Vagina (tissue), 2 donors: ENCODE results near the gene COX7A2L.
"Not testable (repeated sequence)": the region's sequence is repeated elsewhere in the genome, so short reads cannot be mapped to it uniquely, and the experiment has no call there.

Experiments used
- POLR2A ChIP-seq, 2 donors: fragments of 450-650 bp; IDR thresholded peaks; one replicate each; pipeline ENCODE4 v1.6.1; 2017; ENCODE audit warnings: antibody characterized with exemption in 2 of 2, mild to moderate bottlenecking in 2 of 2, moderate library complexity in 2 of 2
- POLR2AphosphoS5 ChIP-seq, 2 donors: sonication (generic); formaldehyde crosslinking; IDR thresholded peaks; one replicate each; pipeline ENCODE4 v1.9.0; 2017; ENCODE audit warnings: antibody characterized with exemption in 2 of 2, mild to moderate bottlenecking in 2 of 2, low read depth in 1 of 2; ENCODE audit not compliant: insufficient read depth in 1 of 2
- TF ChIP-seq, protein P1 (sequence below), 3 experiments: fragments of 450-650 bp in 2 of 3; fragments of 200-600 bp in 1 of 3; sonication (generic) in 1 of 3; IDR thresholded peaks; one replicate each; pipeline ENCODE4 v1.5.1; 2017 to 2019; ENCODE audit warnings: antibody characterized with exemption in 3 of 3, mild to moderate bottlenecking in 2 of 3, moderate library complexity in 2 of 3

- TF ChIP-seq, protein P1, sequence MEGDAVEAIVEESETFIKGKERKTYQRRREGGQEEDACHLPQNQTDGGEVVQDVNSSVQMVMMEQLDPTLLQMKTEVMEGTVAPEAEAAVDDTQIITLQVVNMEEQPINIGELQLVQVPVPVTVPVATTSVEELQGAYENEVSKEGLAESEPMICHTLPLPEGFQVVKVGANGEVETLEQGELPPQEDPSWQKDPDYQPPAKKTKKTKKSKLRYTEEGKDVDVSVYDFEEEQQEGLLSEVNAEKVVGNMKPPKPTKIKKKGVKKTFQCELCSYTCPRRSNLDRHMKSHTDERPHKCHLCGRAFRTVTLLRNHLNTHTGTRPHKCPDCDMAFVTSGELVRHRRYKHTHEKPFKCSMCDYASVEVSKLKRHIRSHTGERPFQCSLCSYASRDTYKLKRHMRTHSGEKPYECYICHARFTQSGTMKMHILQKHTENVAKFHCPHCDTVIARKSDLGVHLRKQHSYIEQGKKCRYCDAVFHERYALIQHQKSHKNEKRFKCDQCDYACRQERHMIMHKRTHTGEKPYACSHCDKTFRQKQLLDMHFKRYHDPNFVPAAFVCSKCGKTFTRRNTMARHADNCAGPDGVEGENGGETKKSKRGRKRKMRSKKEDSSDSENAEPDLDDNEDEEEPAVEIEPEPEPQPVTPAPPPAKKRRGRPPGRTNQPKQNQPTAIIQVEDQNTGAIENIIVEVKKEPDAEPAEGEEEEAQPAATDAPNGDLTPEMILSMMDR (IDR thresholded peaks at IDR 0.05): not testable (repeated sequence)
- TF ChIP-seq POLR2A (IDR thresholded peaks at IDR 0.05); POLR2AphosphoS5 (IDR thresholded peaks at IDR 0.05; ENCODE audit: insufficient read depth in 1 of 2, low read depth in 1 of 2): not testable (repeated sequence)
Observed at GRCh38 chr2:42346856-42347255, 14.2 kb downstream of the COX7A2L start.
